Measurements from ENCODE around the gene TM4SF5. TPM values are rescaled to one million over a fixed set of nuclear protein-coding genes. Genes with fewer than 3 reads are reported as not detected.

Gene TM4SF5, protein sequence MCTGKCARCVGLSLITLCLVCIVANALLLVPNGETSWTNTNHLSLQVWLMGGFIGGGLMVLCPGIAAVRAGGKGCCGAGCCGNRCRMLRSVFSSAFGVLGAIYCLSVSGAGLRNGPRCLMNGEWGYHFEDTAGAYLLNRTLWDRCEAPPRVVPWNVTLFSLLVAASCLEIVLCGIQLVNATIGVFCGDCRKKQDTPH
- total RNA-seq (2021; fragmentation: NEBNext Ultra II Directional; extraction: Animal tissue kit (Norgen Biotek cat#: 25700)) (not detected in 2 replicates), polyA plus RNA-seq (2011; rRNA removed) (not detected in 2 replicates), polyA minus RNA-seq (2011; rRNA and poly(A)+ RNA removed) (not detected in 2 replicates)
- 0.09 TPM for polyA plus RNA-seq (2011; cell fraction: cytosol; rRNA removed)
- polyA plus RNA-seq (2011; cell fraction: nucleus; rRNA removed): not detected
- polyA plus RNA-seq (2012, experiment 1 of 2): not detected in 4 replicates
- polyA plus RNA-seq (2012, experiment 2 of 2): not detected
- polyA plus RNA-seq (2013, experiment 1 of 2): not detected
- polyA plus RNA-seq (2013, experiment 2 of 2): not detected
- not detected for polyA minus RNA-seq (2011; cell fraction: cytosol; rRNA and poly(A)+ RNA removed)
- not detected for polyA minus RNA-seq (2011; cell fraction: nucleus; rRNA and poly(A)+ RNA removed)
- long read RNA-seq, experiment 1: 0 reads
- long read RNA-seq, experiment 2: 0 reads

GRCh38 chr17:4771519-4772234 lies at the start of gene TM4SF5:
TSS of gene TM4SF5 (plus strand) at chr17:4771886. CDS start at chr17:4771923, 37 bp downstream.
- Histone ChIP-seq H3K27ac (ENCODE audit: low read depth, low read length) (no peak within 1 kb of the TSS), H3K4me2 (ENCODE audit: insufficient read depth in 1 of 2, low read depth in 2 of 2, low read length in 2 of 2) (no peak within 1 kb of the TSS), H3K23me2 (ENCODE audit: low read depth, low read length) (no peaks in the 10 kb centered on the region; the same call in 1 of the 2 replicates), H4K20me1 (replicated peaks in 1 of 2; ENCODE audit: control insufficient read depth in 1 of 2, insufficient read depth in 2 of 2, low read length in 2 of 2) (no peaks in the 10 kb centered on the region), H2AK5ac (ENCODE audit: low read depth, low read length) (no peak within 1 kb of the TSS), H3K18ac (ENCODE audit: extremely low read depth, low read length) (no peak within 1 kb of the TSS), H2BK20ac (ENCODE audit: low read length) (no peak within 1 kb of the TSS), H3K14ac (ENCODE audit: insufficient read length) (no peak within 1 kb of the TSS), H3K4me1 (replicated peaks in 1 of 4; ENCODE audit: control insufficient read depth in 3 of 4, insufficient read depth in 4 of 4, low read length in 3 of 4) (no peaks in the 10 kb centered on the region), H4K91ac (replicated peaks; ENCODE audit: insufficient read length, low read length) (no peak within 1 kb of the TSS), H4K8ac (ENCODE audit: extremely low read depth, insufficient read depth, low read length) (no peak within 1 kb of the TSS), H2BK5ac (ENCODE audit: low read depth, low read length) (no peak within 1 kb of the TSS), H3K9me3 (ENCODE audit: insufficient read depth in 2 of 2, low read depth in 1 of 2, low read length in 1 of 2) (no peaks in the 10 kb centered on the region), H3K36me3 (ENCODE audit: control insufficient read depth in 2 of 4, insufficient read depth in 4 of 4, low read length in 3 of 4) (no peaks in the 10 kb centered on the region), H3K4ac (replicated peaks; ENCODE audit: insufficient read length, low read depth, low read length) (no peak within 1 kb of the TSS), H2AFZ (ENCODE audit: low read length) (no peak within 1 kb of the TSS), H3K56ac (replicated peaks; ENCODE audit: insufficient read length, low read depth, low read length) (no peak within 1 kb of the TSS), H2BK15ac (ENCODE audit: low read length) (no peak within 1 kb of the TSS), H2BK120ac (replicated peaks; ENCODE audit: low read depth, low read length) (no peak within 1 kb of the TSS), H3K79me1 (ENCODE audit: low read depth, low read length) (no peaks in the 10 kb centered on the region; the same call in 1 of the 2 replicates), H2BK12ac (ENCODE audit: low read depth, low read length) (no peak within 1 kb of the TSS), H3K23ac (ENCODE audit: insufficient read length) (no peak within 1 kb of the TSS), H4K5ac (ENCODE audit: insufficient read length, low read depth, low read length) (no peak within 1 kb of the TSS), H3K4me3 (ENCODE audit: extremely low read depth in 1 of 4, insufficient read depth in 2 of 4, low read depth in 3 of 4, low read length in 4 of 4) (no peak within 1 kb of the TSS), H3K9ac (replicated peaks in 1 of 4; ENCODE audit: extremely low read depth in 1 of 4, low read depth in 3 of 4, low read length in 3 of 4) (no peak within 1 kb of the TSS), H3K27me3 (replicated peaks in 1 of 4; ENCODE audit: control insufficient read depth in 3 of 4, extremely low read depth in 1 of 4, insufficient read depth in 3 of 4, low read length in 3 of 4) (no peaks in the 10 kb centered on the region), H3K79me2 (ENCODE audit: control insufficient read depth in 1 of 2, insufficient read depth in 2 of 2, low read length in 2 of 2) (no peaks in the 10 kb centered on the region)
- WGBS, 2 experiments (ENCODE audit: extremely low coverage in 1 of 2, insufficient coverage in 1 of 2, insufficient read length in 1 of 2, insufficient replicate concordance in 2 of 2, low coverage in 1 of 2, low lambda C conversion rate in 2 of 2, missing lambda C conversion rate in 1 of 2): 85% methylated on average over 12 of the region's 13 CpGs; no CpG with 5 or more reads in 1 of the 2 experiments
- POLR2A ChIA-PET (ENCODE audit: partially characterized antibody): interaction anchor here (0.9 to 1.1 kb wide), 2 partner anchors 15 to 26 kb away, joined by 3 to 5 read pairs; partner anchors contain the start of gene VMO1
- DNase-seq (ENCODE audit: low read depth in 1 of 2, low spot score in 2 of 2) (no peak), FAIRE-seq (no peak)
- CTCF ChIA-PET (ENCODE audit: partially characterized antibody): interaction anchor here (1.2 to 2.2 kb wide), 3 partner anchors 16 to 32 kb away, joined by 3 to 6 read pairs (median 4); partner anchors contain the start of gene GLTPD2
- no peak for TF ChIP-seq KDM1A (IDR thresholded peaks at IDR 0.05; ENCODE audit: borderline replicate concordance, low read length)
- no peak for TF ChIP-seq TEAD4 (IDR thresholded peaks at IDR 0.05; ENCODE audit: low read depth, low read length)
- TF ChIP-seq FOSL1 (IDR thresholded peaks at IDR 0.05; ENCODE audit: insufficient read depth, low read depth, low read length): no peak
- no peak for TF ChIP-seq SP1 (IDR thresholded peaks at IDR 0.05; ENCODE audit: low read depth, low read length)
- no peak for TF ChIP-seq EGR1 (IDR thresholded peaks at IDR 0.05; ENCODE audit: borderline replicate concordance, low read depth, low read length)
- TF ChIP-seq NRF1 (IDR thresholded peaks at IDR 0.05; ENCODE audit: low read depth, low read length): no peak
- no peak for TF ChIP-seq KDM5A (IDR thresholded peaks at IDR 0.05; ENCODE audit: low read length)
- no peak for TF ChIP-seq RFX5 (IDR thresholded peaks at IDR 0.05; ENCODE audit: borderline replicate concordance, low read depth, low read length)
- no peak for TF ChIP-seq SIX5 (IDR thresholded peaks at IDR 0.05; ENCODE audit: low read depth, low read length)
- no peak for TF ChIP-seq TAF1 (IDR thresholded peaks at IDR 0.05; ENCODE audit: low read depth, low read length)
- no peak for TF ChIP-seq SIN3A (conservative IDR thresholded peaks at IDR 0.05 in 1 of 2, IDR thresholded peaks at IDR 0.05 in 1 of 2; ENCODE audit: low read depth in 1 of 2, low read length in 2 of 2)
